ENCODE results near the gene SCGB1D4. TPM values are rescaled to one million over a fixed set of nuclear protein-coding genes. Genes with fewer than 3 reads are reported as not detected.

The SCGB1D4 gene
- total RNA-seq, 4 donors from 2014 or later, result not detected

GRCh38 chr11:62309991-62310390 is 11.1 kb upstream of the SCGB1D4 start:
- Histone ChIP-seq H3K36me3 (no peaks in the 10 kb centered on the region), H3K9me3 (peaks cover 0 to 13% (median 6%) of the 10 kb centered on the region in 4 donors), H3K4me1 (peaks cover 0 to 7% (median 2%) of the 10 kb centered on the region in 4 donors), H3K4me3 (no peak overlapping the region), H3K27me3 (peaks cover 0 to 39% (median 2%) of the 10 kb centered on the region in 4 donors), H3K27ac (replicated peaks in 1 of 4) (no peak overlapping the region)
- DNase-seq (ENCODE audit: extremely low spot score), result no peak
- 57% methylated on average over 7 of the region's 7 CpGs for WGBS
- TF ChIP-seq, protein P1, sequence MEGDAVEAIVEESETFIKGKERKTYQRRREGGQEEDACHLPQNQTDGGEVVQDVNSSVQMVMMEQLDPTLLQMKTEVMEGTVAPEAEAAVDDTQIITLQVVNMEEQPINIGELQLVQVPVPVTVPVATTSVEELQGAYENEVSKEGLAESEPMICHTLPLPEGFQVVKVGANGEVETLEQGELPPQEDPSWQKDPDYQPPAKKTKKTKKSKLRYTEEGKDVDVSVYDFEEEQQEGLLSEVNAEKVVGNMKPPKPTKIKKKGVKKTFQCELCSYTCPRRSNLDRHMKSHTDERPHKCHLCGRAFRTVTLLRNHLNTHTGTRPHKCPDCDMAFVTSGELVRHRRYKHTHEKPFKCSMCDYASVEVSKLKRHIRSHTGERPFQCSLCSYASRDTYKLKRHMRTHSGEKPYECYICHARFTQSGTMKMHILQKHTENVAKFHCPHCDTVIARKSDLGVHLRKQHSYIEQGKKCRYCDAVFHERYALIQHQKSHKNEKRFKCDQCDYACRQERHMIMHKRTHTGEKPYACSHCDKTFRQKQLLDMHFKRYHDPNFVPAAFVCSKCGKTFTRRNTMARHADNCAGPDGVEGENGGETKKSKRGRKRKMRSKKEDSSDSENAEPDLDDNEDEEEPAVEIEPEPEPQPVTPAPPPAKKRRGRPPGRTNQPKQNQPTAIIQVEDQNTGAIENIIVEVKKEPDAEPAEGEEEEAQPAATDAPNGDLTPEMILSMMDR (IDR thresholded peaks at IDR 0.05), result no peak
- TF ChIP-seq EP300 (IDR thresholded peaks at IDR 0.05), result no peak
- no peak for TF ChIP-seq POLR2AphosphoS5 (IDR thresholded peaks at IDR 0.05)
- TF ChIP-seq POLR2A (IDR thresholded peaks at IDR 0.05; ENCODE audit: low read depth), result no peak
- intact Hi-C loops (cut with DNase I), result loop anchor here (2.0 kb wide), 1 partner anchor 139 kb away; no protein-coding TSS in a partner anchor

DNA sequence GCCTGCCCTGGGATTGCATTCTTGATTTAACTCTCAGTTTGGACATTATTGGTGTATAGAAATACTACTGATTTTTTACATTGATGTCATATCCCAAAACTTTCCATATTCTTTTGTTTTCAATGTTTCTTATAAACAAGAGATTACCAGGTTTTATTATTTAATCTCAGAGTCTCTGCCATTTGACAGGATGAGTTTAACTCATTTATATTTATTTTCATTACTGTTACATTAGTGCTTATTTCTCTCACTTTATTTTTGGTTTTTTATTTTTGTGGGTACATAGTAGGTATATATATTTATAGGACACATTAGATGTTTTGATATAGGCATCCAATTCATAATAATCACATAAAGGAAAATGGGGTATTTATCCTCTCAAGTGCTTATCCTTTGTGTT is 9.1 kb upstream of the SCGB1D4 start:
- TF ChIP-seq POLR2AphosphoS5 (IDR thresholded peaks at IDR 0.05), result no peak
- no peak for TF ChIP-seq EP300 (IDR thresholded peaks at IDR 0.05)
- TF ChIP-seq, protein P1 (IDR thresholded peaks at IDR 0.05), result no peak
- no peak for TF ChIP-seq POLR2A (IDR thresholded peaks at IDR 0.05; ENCODE audit: low read depth)
- Histone ChIP-seq H3K4me3 (no peak overlapping the region), H3K9me3 (peaks cover 0 to 13% (median 6%) of the 10 kb centered on the region in 4 donors), H3K4me1 (peaks cover 0 to 7% (median 2%) of the 10 kb centered on the region in 4 donors), H3K27me3 (peaks cover 0 to 32% (median 0%) of the 10 kb centered on the region in 4 donors), H3K36me3 (no peaks in the 10 kb centered on the region), H3K27ac (replicated peaks in 1 of 4) (no peak overlapping the region)
- intact Hi-C loops (cut with DNase I), result no loop called here
- no peak for DNase-seq (ENCODE audit: extremely low spot score)

DNA sequence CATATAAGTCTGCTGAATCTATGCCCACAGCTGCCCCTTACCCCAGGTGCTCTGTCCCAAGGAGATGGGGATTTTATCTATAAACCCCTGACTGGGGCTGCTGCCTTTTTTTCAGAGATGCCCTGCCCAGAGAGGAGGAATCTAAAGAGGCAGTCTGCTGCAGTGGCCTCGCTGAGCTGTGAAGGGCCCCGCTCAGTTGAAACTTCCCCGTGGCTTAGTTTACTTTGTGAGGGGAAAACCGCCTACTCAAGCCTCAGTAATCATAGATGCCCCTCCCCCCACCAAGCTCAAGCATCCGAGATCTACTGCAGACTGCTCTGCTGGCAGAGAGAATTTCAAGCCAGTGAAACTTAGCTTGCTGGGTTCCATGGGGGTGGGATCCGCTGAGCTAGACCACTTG is 7.4 kb upstream of the SCGB1D4 start:
- Histone ChIP-seq H3K27me3 (peaks cover 0 to 18% (median 0%) of the 10 kb centered on the region in 4 donors), H3K9me3 (peaks cover 0 to 13% (median 6%) of the 10 kb centered on the region in 4 donors), H3K4me1 (peaks cover 0 to 5% (median 2%) of the 10 kb centered on the region in 4 donors), H3K27ac (replicated peaks in 1 of 4) (no peak overlapping the region), H3K4me3 (no peak overlapping the region), H3K36me3 (no peaks in the 10 kb centered on the region)
- TF ChIP-seq POLR2AphosphoS5 (IDR thresholded peaks at IDR 0.05) (no peak), POLR2A (IDR thresholded peaks at IDR 0.05; ENCODE audit: low read depth) (no peak), EP300 (IDR thresholded peaks at IDR 0.05) (no peak)
- TF ChIP-seq, protein P1 (IDR thresholded peaks at IDR 0.05), result no peak
- WGBS, result 20% methylated on average over 6 of the region's 6 CpGs
- intact Hi-C loops (cut with DNase I), result no loop called here
- no peak for DNase-seq (ENCODE audit: extremely low spot score)

GRCh38 chr11:62295504-62295903 is 3.4 kb downstream of the SCGB1D4 start:
- TF ChIP-seq POLR2A (IDR thresholded peaks at IDR 0.05; ENCODE audit: low read depth), result no peak
- TF ChIP-seq, protein P1 (IDR thresholded peaks at IDR 0.05), result no peak
- TF ChIP-seq POLR2AphosphoS5 (IDR thresholded peaks at IDR 0.05), result no peak
- no peak for TF ChIP-seq EP300 (IDR thresholded peaks at IDR 0.05)
- Histone ChIP-seq H3K27ac (replicated peaks in 1 of 4) (no peak overlapping the region), H3K27me3 (peaks cover 0 to 27% (median 0%) of the 10 kb centered on the region in 4 donors), H3K4me3 (no peak overlapping the region), H3K4me1 (no peaks in the 10 kb centered on the region), H3K9me3 (no peaks in the 10 kb centered on the region), H3K36me3 (no peaks in the 10 kb centered on the region)
- no peak for DNase-seq (ENCODE audit: extremely low spot score)
- intact Hi-C loops (cut with DNase I), result no loop called here
- WGBS, result 42% methylated on average over 2 of the region's 2 CpGs

- H3K27ac ChIP-seq (replicated peaks in 1 of 4), result no peak overlapping the region
- no peaks in the 10 kb centered on the region for H3K27me3 ChIP-seq
- H3K4me1 ChIP-seq, result no peaks in the 10 kb centered on the region
- TF ChIP-seq POLR2AphosphoS5 (IDR thresholded peaks at IDR 0.05) (no peak), POLR2A (IDR thresholded peaks at IDR 0.05; ENCODE audit: low read depth) (no peak)
- intact Hi-C loops (cut with DNase I), result no loop called here
- H3K9me3 ChIP-seq, result no peaks in the 10 kb centered on the region
- no peaks in the 10 kb centered on the region for H3K36me3 ChIP-seq
- DNase-seq (ENCODE audit: extremely low spot score), result no peak
- no peak overlapping the region for H3K4me3 ChIP-seq
These were observed 18.4 kb downstream of the SCGB1D4 start for GRCh38 chr11:62280452-62280851.
